Gastroesophageal sphincter (tissue), 3 donors: Measurements from ENCODE around the gene RAD18.

Source experiments
- CTCF ChIP-seq, 4 experiments: fragments of 200-600 bp in 2 of 4; fragments of 450-650 bp in 2 of 4; sonication (generic) in 1 of 4; IDR thresholded peaks; one replicate each; pipeline ENCODE4 v1.5.1; 2017 to 2019; ENCODE audit warnings: antibody characterized with exemption in 4 of 4, mild to moderate bottlenecking in 2 of 4, moderate library complexity in 2 of 4
- EP300 ChIP-seq: sonication (generic); formaldehyde crosslinking; IDR thresholded peaks from one replicate; pipeline ENCODE4 v1.6.1; 2017; ENCODE audit warnings: antibody characterized with exemption, mild to moderate bottlenecking
- POLR2A ChIP-seq, 2 donors: fragments of 450-650 bp; IDR thresholded peaks; one replicate each; pipeline ENCODE4 v1.6.1; 2017; ENCODE audit warnings: antibody characterized with exemption in 2 of 2, mild to moderate bottlenecking in 2 of 2, moderate library complexity in 1 of 2

GRCh38 chr3:8873740-8874139 lies 89.5 kb downstream of the RAD18 start:
- no peak for TF ChIP-seq POLR2A (IDR thresholded peaks at IDR 0.05)
- TF ChIP-seq CTCF (IDR thresholded peaks at IDR 0.05) = no peak
- no peak for TF ChIP-seq EP300
